ENCODE measurements around the gene DDX3Y.

DDX3Y gene

GRCh38 chrY:12904618-12905516, at the start of gene DDX3Y:
DDX3Y (plus strand) TSS chrY:12904868; CDS start chrY:12904937, 69 bp downstream.
- DNase-seq: peak in 33 of 56 donors; percentile 13 to 89 (median 74)

- no peak for DNase-seq
Observed at GRCh38 chrY:12855791-12856275, 48.8 kb upstream of the DDX3Y start.

- no peak for DNase-seq
Observed at GRCh38 chrY:12867960-12868359, 36.7 kb upstream of the DDX3Y start.

- no peak for DNase-seq
Observed at GRCh38 chrY:12896973-12897372, 7.7 kb upstream of the DDX3Y start.

- no peak for DNase-seq
Observed at GRCh38 chrY:12898604-12899003, 6.1 kb upstream of the DDX3Y start.

- peak in 33 of 56 donors; percentile 3 to 73 (median 41) for DNase-seq
Observed at GRCh38 chrY:12905517-12905872, 827 bp downstream of the DDX3Y start.

- peak in 3 of 56 donors; percentile 0 to 15 (median 0) for DNase-seq
Observed at GRCh38 chrY:12905895-12906294, 1.2 kb downstream of the DDX3Y start.

GRCh38 chrY:12913541-12913940, 8.9 kb downstream of the DDX3Y start:
- no peak for DNase-seq

- DNase-seq: no peak
Observed at GRCh38 chrY:12928043-12928442, 23.4 kb downstream of the DDX3Y start.

GRCh38 chrY:12941725-12942687, 37.3 kb downstream of the DDX3Y start:
- DNase-seq: no peak
